Tibial artery (tissue), 4 donors: ENCODE measurements around the gene RUNX1.

Source experiments
- DNase-seq, 2 donors: peaks; one replicate each; pipeline ENCODE4 v3.0.0-alpha.2; 2019
- H3K27ac ChIP-seq, 2 donors: fragments of 200-600 bp; sonication (generic) in 1 of 2; 1 replicate in 1 of 2; 2 replicates in 1 of 2; pipeline ENCODE4 v1.5.1; 2018 to 2019; ENCODE audit warnings: mild to moderate bottlenecking in 1 of 2
- H3K27me3 ChIP-seq, 2 donors: fragments of 200-600 bp; sonication (generic) in 1 of 2; one replicate each; pipeline versions ENCODE4 v1.5.1 to v1.6.0; 2016 to 2019
- H3K36me3 ChIP-seq, 3 donors: fragments of 200-600 bp; sonication (generic) in 2 of 3; one replicate each; pipeline ENCODE4 v1.5.1; 2016 to 2019; ENCODE audit warnings: mild to moderate bottlenecking in 2 of 3
- H3K4me1 ChIP-seq, 4 donors: fragments of 200-600 bp; sonication (generic) in 2 of 4; 1 replicate in 3 of 4; 2 replicates in 1 of 4; pipeline ENCODE4 v1.5.1; 2016 to 2019
- H3K4me3 ChIP-seq, 2 donors: fragments of 200-600 bp; sonication (generic) in 1 of 2; 1 replicate in 1 of 2; 2 replicates in 1 of 2; pipeline ENCODE4 v1.5.1; 2018 to 2019; ENCODE audit warnings: mild to moderate bottlenecking in 2 of 2
- H3K9me3 ChIP-seq, 3 donors: fragments of 200-600 bp; sonication (generic) in 1 of 3; one replicate each; pipeline ENCODE4 v1.5.1; 2016 to 2019
- intact Hi-C: fragments of 100-400 bp; cut with DNase I; formaldehyde crosslinking; loops from one replicate; pipeline ENCODE4 v1.15.0; 2023; ENCODE audit warnings: low total_unique reads
- TF ChIP-seq, protein P1 (sequence below), 2 experiments: fragments of 200-600 bp in 1 of 2; fragments of 450-650 bp in 1 of 2; IDR thresholded peaks; one replicate each; pipeline ENCODE4 v1.5.1; 2017 to 2019; ENCODE audit warnings: antibody characterized with exemption in 2 of 2, mild to moderate bottlenecking in 1 of 2, moderate library complexity in 1 of 2

Gene RUNX1

DNA sequence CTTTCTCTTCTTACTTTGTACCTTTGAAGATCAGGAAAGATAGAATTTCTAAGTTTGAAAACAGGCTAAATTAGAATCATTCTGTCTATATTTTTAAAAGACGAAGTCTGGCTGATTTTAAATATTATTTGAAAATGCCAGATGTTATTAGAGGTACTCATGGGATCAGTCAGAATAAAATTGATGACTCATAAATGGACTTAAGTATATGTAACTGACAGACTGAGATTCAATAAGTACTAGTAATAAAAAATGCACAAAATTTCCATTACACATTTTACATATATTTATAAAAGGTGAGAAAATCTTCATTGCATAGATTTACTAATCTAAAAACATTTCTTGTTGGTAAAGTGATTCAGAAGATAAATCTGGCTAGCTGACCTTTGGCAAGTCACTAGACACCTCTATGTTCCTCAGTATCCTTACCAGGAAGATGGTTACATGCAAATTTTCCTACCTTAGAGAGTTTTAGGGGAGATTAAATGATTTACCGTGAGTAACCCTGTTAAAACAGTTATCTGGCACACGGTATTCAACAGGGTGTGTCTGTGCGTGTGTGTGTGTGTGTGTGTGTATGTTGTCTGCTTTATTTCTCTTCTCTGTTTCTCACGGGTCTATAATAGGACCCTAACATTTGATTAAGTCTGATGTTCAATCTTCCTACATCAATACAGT lies 189.0 kb downstream of the RUNX1 start:
- no peak for DNase-seq
- no peaks in the 10 kb centered on the region for H3K9me3 ChIP-seq
- H3K4me3 ChIP-seq, result no peak overlapping the region
- no peaks in the 10 kb centered on the region for H3K27me3 ChIP-seq
- H3K36me3 ChIP-seq, result peaks cover 0 to 64% (median 0%) of the 10 kb centered on the region in 3 donors
- no peak overlapping the region for H3K27ac ChIP-seq
- peaks cover 0 to 19% (median 0%) of the 10 kb centered on the region in 4 donors for H3K4me1 ChIP-seq
- intact Hi-C loops, result no loop called here
- TF ChIP-seq, protein P1, sequence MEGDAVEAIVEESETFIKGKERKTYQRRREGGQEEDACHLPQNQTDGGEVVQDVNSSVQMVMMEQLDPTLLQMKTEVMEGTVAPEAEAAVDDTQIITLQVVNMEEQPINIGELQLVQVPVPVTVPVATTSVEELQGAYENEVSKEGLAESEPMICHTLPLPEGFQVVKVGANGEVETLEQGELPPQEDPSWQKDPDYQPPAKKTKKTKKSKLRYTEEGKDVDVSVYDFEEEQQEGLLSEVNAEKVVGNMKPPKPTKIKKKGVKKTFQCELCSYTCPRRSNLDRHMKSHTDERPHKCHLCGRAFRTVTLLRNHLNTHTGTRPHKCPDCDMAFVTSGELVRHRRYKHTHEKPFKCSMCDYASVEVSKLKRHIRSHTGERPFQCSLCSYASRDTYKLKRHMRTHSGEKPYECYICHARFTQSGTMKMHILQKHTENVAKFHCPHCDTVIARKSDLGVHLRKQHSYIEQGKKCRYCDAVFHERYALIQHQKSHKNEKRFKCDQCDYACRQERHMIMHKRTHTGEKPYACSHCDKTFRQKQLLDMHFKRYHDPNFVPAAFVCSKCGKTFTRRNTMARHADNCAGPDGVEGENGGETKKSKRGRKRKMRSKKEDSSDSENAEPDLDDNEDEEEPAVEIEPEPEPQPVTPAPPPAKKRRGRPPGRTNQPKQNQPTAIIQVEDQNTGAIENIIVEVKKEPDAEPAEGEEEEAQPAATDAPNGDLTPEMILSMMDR (IDR thresholded peaks at IDR 0.05), result no peak

DNA sequence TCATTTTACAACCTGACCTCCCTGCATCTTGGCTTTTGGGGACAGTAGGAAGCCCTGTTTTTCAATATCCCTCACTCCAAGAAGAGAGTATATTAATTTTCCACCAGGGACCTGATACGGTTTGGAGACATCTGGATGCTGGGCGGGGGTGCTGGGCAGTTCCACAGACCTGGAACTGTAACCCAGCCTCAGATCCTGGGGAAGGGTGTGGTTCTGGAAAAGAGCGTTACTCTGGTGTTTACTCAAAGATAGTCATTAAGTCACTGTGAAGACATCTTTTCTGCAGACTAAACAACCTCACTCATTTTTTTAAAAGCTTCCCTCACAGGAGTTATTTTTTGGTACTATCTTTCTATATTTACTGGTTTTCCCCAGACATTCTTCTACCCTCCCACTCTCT lies 190.5 kb downstream of the RUNX1 start:
- Histone ChIP-seq H3K4me3 (no peak overlapping the region), H3K9me3 (no peaks in the 10 kb centered on the region), H3K27ac (no peak overlapping the region), H3K36me3 (peaks cover 0 to 68% (median 0%) of the 10 kb centered on the region in 3 donors), H3K4me1 (peaks cover 0 to 6% (median 0%) of the 10 kb centered on the region in 4 donors), H3K27me3 (no peaks in the 10 kb centered on the region)
- TF ChIP-seq, protein P1 (IDR thresholded peaks at IDR 0.05), result no peak
- intact Hi-C loops, result no loop called here
- DNase-seq, result no peak

DNA sequence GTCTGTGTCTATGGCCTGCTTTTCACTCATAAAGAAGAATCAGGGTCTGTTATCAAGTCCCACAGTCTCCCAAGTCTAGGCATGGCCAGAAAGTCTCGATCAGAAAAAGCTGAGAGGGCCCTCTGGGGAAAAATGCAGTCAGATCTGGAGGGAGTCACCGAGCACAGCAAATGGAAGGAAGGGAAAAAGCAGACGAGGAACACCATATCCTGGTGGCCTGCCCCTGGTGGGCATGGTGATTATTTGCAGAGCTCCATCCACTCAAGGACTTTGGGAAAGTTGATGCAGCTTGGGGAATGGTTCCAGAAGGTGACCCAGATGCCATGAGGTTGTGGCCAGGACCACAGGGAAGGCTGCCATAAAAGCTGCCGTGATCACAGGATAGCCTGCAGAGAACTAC lies 191.2 kb downstream of the RUNX1 start:
- no peaks in the 10 kb centered on the region for H3K27me3 ChIP-seq
- DNase-seq, result no peak
- no peak overlapping the region for H3K4me3 ChIP-seq
- H3K27ac ChIP-seq, result no peak overlapping the region
- intact Hi-C loops, result no loop called here
- H3K9me3 ChIP-seq, result no peaks in the 10 kb centered on the region
- H3K4me1 ChIP-seq, result peaks cover 0 to 6% (median 0%) of the 10 kb centered on the region in 4 donors
- peaks cover 0 to 75% (median 0%) of the 10 kb centered on the region in 3 donors for H3K36me3 ChIP-seq
- TF ChIP-seq, protein P1 (IDR thresholded peaks at IDR 0.05), result no peak

DNA sequence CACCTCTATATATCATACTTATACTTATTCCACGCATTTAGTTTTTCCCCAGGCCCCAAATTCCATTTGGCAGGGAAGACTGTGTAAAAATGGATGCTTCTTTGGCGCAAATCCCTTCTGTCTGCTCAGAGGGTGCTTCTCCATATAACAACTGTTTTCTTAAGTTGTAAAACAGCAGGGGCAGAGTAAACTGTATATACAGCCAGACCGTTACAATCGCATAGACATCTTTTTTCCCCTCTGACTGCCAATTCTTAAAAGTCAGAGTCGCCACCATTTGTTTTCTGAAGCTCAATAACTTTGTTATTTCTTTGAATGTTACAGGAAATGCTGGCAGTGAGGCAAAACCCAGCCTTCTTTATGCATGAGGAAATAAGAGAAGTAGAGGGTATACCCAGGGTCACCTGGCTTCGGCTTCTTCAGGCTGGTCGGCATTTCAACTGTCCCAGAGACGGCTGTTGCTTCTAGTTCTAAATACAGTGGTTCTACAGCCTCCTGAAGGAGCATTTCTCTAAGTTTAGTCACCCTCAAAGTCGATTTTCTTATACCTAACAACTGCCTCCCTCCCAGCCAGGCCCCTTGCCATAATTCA lies 191.9 kb downstream of the RUNX1 start:
- Histone ChIP-seq H3K27ac (no peak overlapping the region), H3K36me3 (peaks cover 0 to 73% (median 0%) of the 10 kb centered on the region in 3 donors), H3K27me3 (no peaks in the 10 kb centered on the region), H3K9me3 (no peaks in the 10 kb centered on the region), H3K4me3 (no peak overlapping the region), H3K4me1 (peaks cover 0 to 6% (median 0%) of the 10 kb centered on the region in 4 donors)
- intact Hi-C loops, result no loop called here
- TF ChIP-seq, protein P1 (IDR thresholded peaks at IDR 0.05), result no peak
- DNase-seq, result no peak

DNA sequence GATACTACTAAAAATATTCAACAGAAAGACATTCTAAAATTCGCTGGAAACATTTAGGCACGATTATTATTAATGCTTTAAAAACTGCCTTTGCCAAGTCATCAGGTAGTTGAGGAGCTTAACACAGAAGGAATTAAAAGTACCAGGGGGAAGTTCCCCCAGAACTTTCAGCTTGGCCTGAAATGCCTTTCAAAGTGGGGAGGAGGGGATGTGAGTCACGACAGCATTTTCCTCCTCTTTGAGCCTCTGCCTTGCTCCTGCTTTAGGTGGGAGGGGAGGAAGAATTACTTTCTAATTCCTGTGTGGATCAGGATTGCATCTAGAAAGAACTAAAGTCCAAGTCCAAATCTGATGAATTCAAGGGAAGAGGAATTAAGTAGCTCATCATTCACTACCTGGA lies 196.7 kb downstream of the RUNX1 start:
- intact Hi-C loops, result no loop called here
- TF ChIP-seq, protein P1 (IDR thresholded peaks at IDR 0.05), result no peak
- Histone ChIP-seq H3K27me3 (no peaks in the 10 kb centered on the region), H3K4me1 (no peaks in the 10 kb centered on the region), H3K9me3 (no peaks in the 10 kb centered on the region), H3K36me3 (peaks cover 0 to 60% (median 5%) of the 10 kb centered on the region in 3 donors), H3K4me3 (no peak overlapping the region), H3K27ac (no peak overlapping the region)
- no peak for DNase-seq
